Adrenal gland (tissue), 12 donors: Measurements from ENCODE around the gene SMARCE1. TPM values are rescaled to one million over a fixed set of nuclear protein-coding genes. Genes with fewer than 3 reads are reported as not detected.

Experiments used
- DNase-seq, 7 donors: peaks; one replicate each; pipeline ENCODE4 v3.0.0-alpha.2; 2019 to 2020
- H3K27ac ChIP-seq, 5 donors: fragments of 200-600 bp; sonication (generic) in 4 of 5; 1 replicate in 3 of 5; 2 replicates in 2 of 5; pipeline versions ENCODE4 v1.5.1 to v1.8.0; 2016 to 2020; ENCODE audit warnings: mild to moderate bottlenecking in 1 of 5
- H3K27me3 ChIP-seq: fragments of 200-600 bp; 2 replicates; pipeline ENCODE4 v1.8.0; 2021
- H3K36me3 ChIP-seq, 2 donors: fragments of 200-600 bp; replicated peaks in 1 of 2; 1 replicate in 1 of 2; 2 replicates in 1 of 2; pipeline versions ENCODE4 v1.5.1 to v1.8.0; 2018 to 2022
- H3K4me1 ChIP-seq, 2 donors: fragments of 200-600 bp; replicated peaks in 1 of 2; 1 replicate in 1 of 2; 2 replicates in 1 of 2; pipeline versions ENCODE4 v1.5.1 to v1.8.0; 2018 to 2021
- H3K4me3 ChIP-seq, 4 donors: fragments of 200-600 bp; sonication (generic) in 3 of 4; one replicate each; pipeline ENCODE4 v1.5.1; 2016 to 2018
- H3K9me3 ChIP-seq, 3 donors: fragments of 200-600 bp; sonication (generic) in 1 of 3; replicated peaks in 1 of 3; 1 replicate in 2 of 3; 2 replicates in 1 of 3; pipeline versions ENCODE4 v1.5.1 to v1.8.0; 2016 to 2021
- CTCF ChIP-seq, 6 experiments: fragments of 450-650 bp in 4 of 6; fragments of 200-600 bp in 2 of 6; sonication (generic) in 1 of 6; IDR thresholded peaks; 1 replicate in 5 of 6; 2 replicates in 1 of 6; pipeline versions ENCODE4 v1.5.1 to v1.8.0; 2016 to 2021; ENCODE audit warnings: antibody characterized with exemption in 6 of 6, mild to moderate bottlenecking in 2 of 6, moderate library complexity in 1 of 6
- POLR2A ChIP-seq, 2 donors: fragments of 450-650 bp; IDR thresholded peaks; one replicate each; pipeline ENCODE4 v1.6.1; 2017; ENCODE audit warnings: antibody characterized with exemption in 2 of 2, mild to moderate bottlenecking in 2 of 2, moderate library complexity in 1 of 2
- WGBS, 4 donors: extraction: QIAGEN DNeasy Blood & Tissue Kit in 2 of 4; methylation state at CpG; one replicate each; pipeline versions ENCODE4 v1.1.5 to v1.1.7; 2013 to 2017; 5-methylcytosine and 5-hydroxymethylcytosine counted together
- intact Hi-C, 2 donors: fragments of 100-400 bp; cut with DNase I; formaldehyde crosslinking; loops; one replicate each; pipeline versions ENCODE4 v1.14.1 to v1.15.0; 2022 to 2023
- polyA plus RNA-seq, 3 donors: library from polyadenylated mRNA; stranded (reverse); fragments of 200-250 nt in 2 of 3; fragments of 350-450 nt in 1 of 3; fragmentation: Illumina TruSeq in 1 of 3; extraction: RNeasy Lipid Tissue Mini Kit (QIAGEN cat#74804) in 1 of 3; gene quantifications; one replicate each; pipeline ENCODE4 v1.2.3, GENCODE V29; 2013 to 2014
- total RNA-seq, 9 donors: library from RNA; depleted of rRNA in 4 of 9; stranded (reverse); fragments of >200 nt in 4 of 9; fragments of 120-200 nt in 1 of 9; fragmentation: NEBNext Ultra II Directional in 1 of 9; extraction: Animal tissue kit (Norgen Biotek cat#: 25700) in 1 of 9; gene quantifications; one replicate each; pipeline versions ENCODE4 v1.1.0 to v1.2.4, GENCODE V29; 2013 to 2023
- donor health status: healthy with polysubstance abuse.
- donor health status: Bipolar disorder and iron deficiency.
- donor health status: DM: yes; HTN: yes; CAD: no.
- donor health status: DM: no; HTN: no; CAD: no.
- donor health status: DM: no; HTN: no; CAD: no.
- donor health status: DM: yes; HTN: yes; CAD: no.

SMARCE1 gene
- total and polyA plus RNA-seq, 12 donors: 55.5 to 128 (median 77.0) TPM

- no peaks in the 10 kb centered on the region for H3K9me3 ChIP-seq
- TF ChIP-seq POLR2A (IDR thresholded peaks at IDR 0.05) (no peak), CTCF (IDR thresholded peaks at IDR 0.05) (no peak)
- no peak overlapping the region for H3K4me3 ChIP-seq
- no peaks in the 10 kb centered on the region for H3K36me3 ChIP-seq
- no peaks in the 10 kb centered on the region for H3K4me1 ChIP-seq
- 67 to 74% (median 70%) methylated on average over 20 of the region's 20 CpGs for WGBS, 4 donors
- H3K27ac ChIP-seq: peak overlapping the region in 2 of 5 donors; percentile 7 to 59
- intact Hi-C loops: no loop called here
- DNase-seq: peak in 6 of 7 donors; percentile 23 to 74 (median 43)
- no peaks in the 10 kb centered on the region for H3K27me3 ChIP-seq
These were observed 48.8 kb downstream of the SMARCE1 start for GRCh38 chr17:40598619-40599467.

GRCh38 chr17:40598301-40598618 lies 49.4 kb downstream of the SMARCE1 start:
- peak overlapping the region in 2 of 5 donors; percentile 7 to 59 for H3K27ac ChIP-seq
- TF ChIP-seq POLR2A (IDR thresholded peaks at IDR 0.05) (no peak), CTCF (IDR thresholded peaks at IDR 0.05) (no peak)
- H3K36me3 ChIP-seq: no peaks in the 10 kb centered on the region
- no peaks in the 10 kb centered on the region for H3K27me3 ChIP-seq
- no peak overlapping the region for H3K4me3 ChIP-seq
- no peaks in the 10 kb centered on the region for H3K4me1 ChIP-seq
- H3K9me3 ChIP-seq: no peaks in the 10 kb centered on the region
- intact Hi-C loops: no loop called here
- WGBS, 4 donors: 75 to 91% (median 87%) methylated on average over 5 of the region's 5 CpGs
- no peak for DNase-seq

GRCh38 chr17:40597556-40598300 lies 49.9 kb downstream of the SMARCE1 start:
- Histone ChIP-seq H3K4me1 (no peaks in the 10 kb centered on the region), H3K9me3 (no peaks in the 10 kb centered on the region), H3K27me3 (no peaks in the 10 kb centered on the region), H3K27ac (peak overlapping the region in 1 of 5 donors; percentile 7), H3K4me3 (no peak overlapping the region), H3K36me3 (no peaks in the 10 kb centered on the region)
- no peak for TF ChIP-seq CTCF (IDR thresholded peaks at IDR 0.05)
- no peak for TF ChIP-seq POLR2A (IDR thresholded peaks at IDR 0.05)
- no peak for DNase-seq
- WGBS, 4 donors: 86 to 90% (median 87%) methylated on average over 9 of the region's 9 CpGs
- intact Hi-C loops: no loop called here

DNA sequence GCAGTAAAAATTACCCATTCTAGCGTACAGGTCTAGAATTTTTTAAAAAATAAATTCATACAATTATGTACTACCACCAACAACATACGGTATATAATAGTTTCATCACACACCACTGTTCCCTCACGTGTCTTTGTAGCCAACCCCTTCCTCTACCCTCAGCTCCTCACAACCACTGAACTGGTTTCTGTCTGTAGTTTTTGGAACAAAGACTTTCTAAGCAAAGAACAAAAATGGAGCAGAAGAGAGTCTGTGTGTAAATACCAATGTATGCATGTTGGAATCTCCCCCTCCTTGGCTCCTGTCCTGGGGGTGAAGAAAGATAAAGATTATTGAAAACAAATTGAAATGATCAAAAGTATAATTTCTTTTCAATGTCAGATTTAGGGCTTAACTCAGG lies 50.5 kb downstream of the SMARCE1 start:
- H3K4me3 ChIP-seq: no peak overlapping the region
- no peak overlapping the region for H3K27ac ChIP-seq
- H3K36me3 ChIP-seq: no peaks in the 10 kb centered on the region
- no peaks in the 10 kb centered on the region for H3K9me3 ChIP-seq
- H3K4me1 ChIP-seq: no peaks in the 10 kb centered on the region
- H3K27me3 ChIP-seq: no peaks in the 10 kb centered on the region
- intact Hi-C loops: no loop called here
- 79 to 91% (median 86%) methylated on average over 3 of the region's 3 CpGs for WGBS, 4 donors
- TF ChIP-seq CTCF (IDR thresholded peaks at IDR 0.05): no peak
- TF ChIP-seq POLR2A (IDR thresholded peaks at IDR 0.05): no peak
- DNase-seq: no peak
